KOPT-K1 (cell line): ENCODE data around the gene NFS1.

Experiments
- H3K27ac ChIP-seq: fragments of 200-600 bp; sonication (generic); 2 replicates; pipeline ENCODE4 v1.5.1; 2016; ENCODE audit warnings: antibody characterized with exemption, mild to moderate bottlenecking, low read depth, low read length; ENCODE audit not compliant: poor library complexity, severe bottlenecking
- H3K36me3 ChIP-seq: fragments of 200-600 bp; sonication (generic); 2 replicates; pipeline ENCODE4 v1.5.1; 2017; ENCODE audit warnings: antibody characterized with exemption, mild to moderate bottlenecking, low read length, moderate library complexity; ENCODE audit not compliant: insufficient read depth
- H3K9me3 ChIP-seq: fragments of 200-600 bp; sonication (generic); 2 replicates; pipeline ENCODE4 v1.5.1; 2017; ENCODE audit warnings: antibody characterized with exemption, low read length, mild to moderate bottlenecking; ENCODE audit not compliant: insufficient read depth, poor library complexity, severe bottlenecking

Gene NFS1

DNA sequence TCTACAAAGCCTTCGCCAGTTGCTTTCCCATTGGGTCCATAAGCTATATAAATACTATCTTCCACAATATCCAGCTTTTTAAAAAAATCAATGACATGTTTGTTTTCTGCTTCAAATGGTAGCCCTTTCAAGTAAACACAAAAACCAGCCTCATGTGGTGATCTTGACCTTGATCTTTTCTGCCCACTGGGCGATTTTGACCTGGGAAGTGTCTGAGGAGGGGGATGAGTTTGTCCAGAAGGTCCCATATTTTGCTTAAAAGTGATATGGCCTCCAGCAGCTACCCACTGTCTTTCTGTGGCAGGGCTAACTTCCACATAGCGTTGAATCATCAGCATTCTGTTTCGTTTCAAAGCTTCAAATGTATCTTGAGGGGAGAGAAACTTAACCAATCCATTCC is 45.3 kb downstream of the NFS1 start:
- Histone ChIP-seq H3K9me3 (no peaks in the 10 kb centered on the region), H3K27ac (no peak overlapping the region), H3K36me3 (peaks cover 94% of the 10 kb centered on the region)

DNA sequence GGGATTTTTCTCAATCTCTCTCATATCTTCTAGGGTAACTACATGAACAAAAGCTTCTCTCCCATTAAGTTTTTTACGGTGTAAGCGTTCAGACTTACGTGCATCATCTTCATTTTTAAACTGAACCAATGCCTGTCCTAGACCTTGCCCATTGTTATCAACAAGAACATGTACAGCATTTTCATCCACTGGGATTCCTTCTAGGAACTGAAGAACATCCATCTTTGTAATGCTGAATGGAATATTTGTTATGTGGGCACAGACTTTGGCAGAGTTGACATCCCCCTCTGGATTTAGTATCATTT is 45.8 kb downstream of the NFS1 start:
- H3K27ac ChIP-seq: no peak overlapping the region
- no peaks in the 10 kb centered on the region for H3K9me3 ChIP-seq
- peaks cover 96% of the 10 kb centered on the region for H3K36me3 ChIP-seq

DNA sequence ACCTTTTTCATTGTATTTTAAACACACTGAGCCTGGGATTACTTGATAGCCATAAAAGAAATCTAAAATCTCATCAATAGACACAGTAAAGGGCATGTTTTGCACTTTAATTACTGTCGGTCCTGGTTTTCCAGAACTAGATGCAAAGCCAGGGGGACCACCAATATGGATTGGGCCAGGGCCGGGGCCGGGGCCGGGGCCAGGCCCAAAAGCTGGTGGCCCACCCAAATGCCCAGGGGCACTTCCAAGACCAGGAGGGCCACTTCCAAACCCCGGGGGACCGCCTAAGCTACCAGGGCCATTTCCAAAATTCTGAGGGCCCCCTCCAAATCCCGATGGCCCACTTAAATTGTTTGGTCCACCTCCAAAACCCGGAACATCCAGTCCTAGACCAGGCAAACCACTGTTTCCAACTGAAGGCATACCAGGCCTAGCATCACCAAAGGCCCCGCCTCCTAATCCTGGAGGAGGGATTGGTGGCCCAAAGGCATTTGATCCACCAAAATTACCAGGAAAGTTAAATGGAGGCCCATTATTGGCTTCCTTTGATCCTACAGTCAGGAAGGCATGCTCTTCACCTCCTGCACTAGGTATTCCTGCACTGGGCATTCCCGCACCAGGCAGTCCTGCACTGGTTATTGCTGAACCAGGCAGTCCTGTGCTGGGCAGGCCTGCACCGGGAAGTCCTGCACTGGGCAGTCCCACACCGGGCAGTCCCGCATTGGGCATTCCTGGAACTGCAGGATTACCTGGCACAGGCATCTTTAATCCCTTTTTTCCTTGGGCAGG is 46.3 kb downstream of the NFS1 start:
- Histone ChIP-seq H3K36me3 (peaks cover 98% of the 10 kb centered on the region), H3K9me3 (no peaks in the 10 kb centered on the region)

GRCh38 chr20:35651958-35652357 is 47.2 kb downstream of the NFS1 start:
- Histone ChIP-seq H3K27ac (no peak overlapping the region), H3K36me3 (peaks cover 96% of the 10 kb centered on the region), H3K9me3 (no peaks in the 10 kb centered on the region)

More for the DNA sequence above, 46.3 kb downstream of the NFS1 start:
- H3K27ac ChIP-seq: no peak overlapping the region

- H3K9me3 ChIP-seq: no peaks in the 10 kb centered on the region
Measured at GRCh38 chr20:35650632-35651031, 48.5 kb downstream of the NFS1 start.

DNA sequence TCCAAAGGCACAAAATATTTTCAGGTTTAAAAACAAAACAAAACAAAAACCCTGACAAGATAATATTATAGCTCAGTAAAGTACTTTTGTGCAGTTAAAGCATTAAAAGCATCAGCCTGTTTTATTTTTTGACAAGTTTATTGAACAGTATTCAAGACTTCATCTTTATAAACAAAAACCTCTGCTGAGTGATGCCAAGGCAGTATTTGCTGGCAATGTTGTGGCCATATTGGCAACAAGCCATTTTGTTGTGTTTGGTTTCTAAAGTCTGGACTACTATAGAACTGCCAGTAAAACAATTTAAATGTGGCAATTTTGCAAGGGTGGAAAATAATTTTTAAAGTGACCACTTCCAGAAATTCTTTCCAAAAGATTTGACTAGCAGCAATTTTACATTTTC is 50.3 kb downstream of the NFS1 start:
- H3K36me3 ChIP-seq: peaks cover 78% of the 10 kb centered on the region
- H3K27ac ChIP-seq: no peak overlapping the region
- H3K9me3 ChIP-seq: no peaks in the 10 kb centered on the region

More at GRCh38 chr20:35650632-35651031, 48.5 kb downstream of the NFS1 start:
- H3K36me3 ChIP-seq: peaks cover 85% of the 10 kb centered on the region
- H3K27ac ChIP-seq: no peak overlapping the region

GRCh38 chr20:35644806-35645205 is 54.3 kb downstream of the NFS1 start:
- Histone ChIP-seq H3K27ac (no peak overlapping the region), H3K36me3 (peaks cover 39% of the 10 kb centered on the region), H3K9me3 (no peaks in the 10 kb centered on the region)

DNA sequence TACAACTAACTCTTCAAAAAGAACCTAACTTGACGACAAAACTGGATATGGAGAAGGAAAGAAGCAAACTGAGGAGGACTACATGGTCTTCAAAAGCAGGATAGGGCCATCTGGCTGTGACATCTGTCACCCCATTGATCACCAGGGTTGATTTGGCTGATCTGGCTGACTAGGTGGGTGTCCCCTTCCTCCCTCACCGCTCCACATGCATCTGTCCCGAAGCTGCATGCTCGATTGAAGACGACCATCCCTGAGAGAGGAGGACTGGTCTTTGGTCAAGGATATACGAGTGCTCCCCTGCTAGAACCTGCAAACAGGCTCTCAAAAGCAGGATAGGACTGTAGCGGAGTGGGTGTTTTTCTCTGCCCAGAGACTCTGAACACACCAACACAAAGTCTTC is 56.1 kb downstream of the NFS1 start:
- H3K9me3 ChIP-seq: no peaks in the 10 kb centered on the region
- no peak overlapping the region for H3K27ac ChIP-seq

DNA sequence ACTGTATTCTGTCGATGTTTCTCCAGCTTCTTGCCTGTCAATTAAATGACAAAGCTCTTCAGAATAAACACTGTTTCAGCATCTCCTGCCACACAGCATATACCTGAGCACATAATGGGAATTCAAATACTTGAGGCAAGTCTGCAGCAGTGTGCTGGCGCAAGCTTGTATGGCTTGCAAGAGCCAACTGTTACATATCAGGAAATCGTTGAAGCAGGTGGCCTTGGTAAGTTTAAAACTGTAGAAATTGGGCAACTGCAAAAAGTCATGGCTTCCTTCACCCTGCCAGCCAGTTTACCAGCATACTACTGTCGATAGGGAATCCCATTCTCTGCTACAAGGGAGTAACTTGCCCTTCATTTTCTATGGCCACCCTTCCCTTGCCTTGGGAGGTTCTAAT is 57.4 kb downstream of the NFS1 start:
- peaks cover 13% of the 10 kb centered on the region; the same call in 1 of the 2 replicates for H3K36me3 ChIP-seq
- no peaks in the 10 kb centered on the region for H3K9me3 ChIP-seq
- H3K27ac ChIP-seq: no peak overlapping the region

More for the DNA sequence above, 56.1 kb downstream of the NFS1 start:
- peaks cover 21% of the 10 kb centered on the region; the same call in 1 of the 2 replicates for H3K36me3 ChIP-seq

DNA sequence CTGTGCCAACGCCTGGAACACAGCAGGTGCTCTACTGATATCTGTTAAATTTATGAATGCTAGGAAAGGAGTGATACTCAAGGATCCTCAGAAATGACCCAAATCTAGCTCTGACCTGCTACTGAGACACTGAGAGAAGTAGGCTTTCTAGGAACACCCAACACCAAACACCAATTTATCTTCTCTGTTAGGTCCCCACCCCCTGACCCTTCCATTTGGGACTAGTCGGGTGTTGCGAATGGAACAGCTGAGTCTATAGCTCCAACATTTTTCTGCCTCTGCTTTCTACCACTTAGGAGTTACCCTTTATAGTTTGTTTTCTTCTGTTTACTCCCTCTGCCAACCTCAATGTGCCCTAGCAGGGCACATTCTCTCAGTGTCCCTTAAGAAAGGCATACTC is 58.4 kb downstream of the NFS1 start:
- Histone ChIP-seq H3K9me3 (no peaks in the 10 kb centered on the region), H3K36me3 (peaks cover 12% of the 10 kb centered on the region; the same call in 1 of the 2 replicates), H3K27ac (no peak overlapping the region)

GRCh38 chr20:35638751-35639150 is 60.4 kb downstream of the NFS1 start:
- Histone ChIP-seq H3K9me3 (no peaks in the 10 kb centered on the region), H3K36me3 (no peaks in the 10 kb centered on the region; the same call in 1 of the 2 replicates), H3K27ac (no peak overlapping the region)

- H3K27ac ChIP-seq: no peak overlapping the region
- H3K36me3 ChIP-seq: peaks cover 12% of the 10 kb centered on the region
- H3K9me3 ChIP-seq: no peaks in the 10 kb centered on the region
Measured at GRCh38 chr20:35637276-35637675, 61.9 kb downstream of the NFS1 start.

GRCh38 chr20:35636095-35636494 is 63.1 kb downstream of the NFS1 start:
- Histone ChIP-seq H3K27ac (no peak overlapping the region), H3K9me3 (no peaks in the 10 kb centered on the region), H3K36me3 (peaks cover 24% of the 10 kb centered on the region)

DNA sequence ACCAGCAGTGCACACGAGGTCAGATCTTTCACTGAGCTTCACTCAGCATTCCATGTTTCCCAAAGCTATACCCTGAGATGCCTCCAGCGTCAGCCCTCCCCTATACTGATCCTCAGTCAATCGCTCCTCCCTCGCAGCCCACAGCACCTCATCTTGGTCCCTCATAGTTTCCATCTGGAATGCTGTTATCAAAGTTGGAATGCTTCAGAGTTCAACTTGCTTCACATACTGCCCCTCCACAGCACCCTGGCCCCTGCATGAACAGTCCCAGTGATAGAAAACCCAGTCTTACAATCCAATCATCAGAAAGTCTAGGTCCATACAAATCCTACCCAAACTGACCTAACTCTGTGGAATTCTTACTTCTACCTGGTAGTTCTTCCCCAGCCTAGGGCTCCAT is 63.5 kb downstream of the NFS1 start:
- H3K27ac ChIP-seq: no peak overlapping the region
- H3K9me3 ChIP-seq: no peaks in the 10 kb centered on the region
- peaks cover 29% of the 10 kb centered on the region for H3K36me3 ChIP-seq

GRCh38 chr20:35632539-35633115 is 66.5 kb downstream of the NFS1 start:
- H3K27ac ChIP-seq: no peak overlapping the region
- H3K36me3 ChIP-seq: peaks cover 56% of the 10 kb centered on the region
- H3K9me3 ChIP-seq: no peaks in the 10 kb centered on the region

GRCh38 chr20:35630636-35631035 is 68.5 kb downstream of the NFS1 start:
- Histone ChIP-seq H3K27ac (no peak overlapping the region), H3K9me3 (no peaks in the 10 kb centered on the region), H3K36me3 (peaks cover 76% of the 10 kb centered on the region)
